GM12892 (cell line): ENCODE results near the gene TAC4.

Source experiments
- POLR2A ChIP-seq: IDR thresholded peaks from 2 replicates; pipeline ENCODE4 v1.6.1; 2011; ENCODE audit warnings: low read depth, low read length, control low read depth
- POLR2AphosphoS5 ChIP-seq: IDR thresholded peaks from 2 replicates; pipeline ENCODE4 v1.6.1; 2011; ENCODE audit warnings: low read depth, low read length, control low read depth

DNA sequence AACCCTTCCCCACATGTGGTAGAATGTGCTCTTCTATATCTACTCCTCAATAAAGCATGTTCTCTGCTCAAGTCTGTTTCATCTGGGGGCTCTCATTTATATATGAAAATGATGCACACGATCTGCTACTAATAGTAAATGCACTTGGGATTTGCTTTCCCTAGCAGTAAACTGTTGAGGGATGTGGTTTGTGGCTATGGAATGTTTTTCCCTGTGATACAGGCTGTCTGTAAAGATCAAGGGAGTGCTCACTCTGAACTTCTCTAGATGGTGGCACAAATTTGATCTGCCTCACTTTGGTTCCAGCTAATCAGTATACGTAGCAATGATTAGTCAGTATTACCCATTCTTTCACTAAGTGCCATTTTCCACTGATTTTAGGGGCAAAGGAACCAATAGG is 18.8 kb downstream of the TAC4 start:
- TF ChIP-seq POLR2AphosphoS5 (no peak), POLR2A (no peak)
